ENCODE data around the gene HERC3.

DNA sequence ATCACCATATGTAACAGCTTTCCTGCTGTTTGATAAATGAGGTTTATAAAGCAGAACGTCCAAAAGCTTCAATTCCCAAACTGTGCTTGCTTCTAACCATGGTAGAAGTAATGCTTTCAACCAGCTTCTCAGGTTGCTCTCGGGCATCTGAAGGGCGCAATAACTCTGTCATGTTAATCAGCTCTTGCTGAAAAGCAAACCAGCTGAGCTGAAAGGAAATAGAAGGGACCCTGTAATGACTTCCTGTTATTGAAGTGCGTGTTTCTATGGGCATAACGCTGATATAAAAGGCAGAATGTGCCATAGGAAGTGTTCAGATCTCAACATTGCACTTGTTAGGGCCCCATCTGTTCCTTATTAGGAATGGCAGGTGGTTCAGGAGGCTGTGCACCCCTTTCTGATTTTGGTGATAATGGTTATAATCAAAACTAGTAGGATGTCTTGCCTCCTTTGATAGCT is 21.2 kb downstream of the HERC3 start:
- TF ChIP-seq, protein P1, sequence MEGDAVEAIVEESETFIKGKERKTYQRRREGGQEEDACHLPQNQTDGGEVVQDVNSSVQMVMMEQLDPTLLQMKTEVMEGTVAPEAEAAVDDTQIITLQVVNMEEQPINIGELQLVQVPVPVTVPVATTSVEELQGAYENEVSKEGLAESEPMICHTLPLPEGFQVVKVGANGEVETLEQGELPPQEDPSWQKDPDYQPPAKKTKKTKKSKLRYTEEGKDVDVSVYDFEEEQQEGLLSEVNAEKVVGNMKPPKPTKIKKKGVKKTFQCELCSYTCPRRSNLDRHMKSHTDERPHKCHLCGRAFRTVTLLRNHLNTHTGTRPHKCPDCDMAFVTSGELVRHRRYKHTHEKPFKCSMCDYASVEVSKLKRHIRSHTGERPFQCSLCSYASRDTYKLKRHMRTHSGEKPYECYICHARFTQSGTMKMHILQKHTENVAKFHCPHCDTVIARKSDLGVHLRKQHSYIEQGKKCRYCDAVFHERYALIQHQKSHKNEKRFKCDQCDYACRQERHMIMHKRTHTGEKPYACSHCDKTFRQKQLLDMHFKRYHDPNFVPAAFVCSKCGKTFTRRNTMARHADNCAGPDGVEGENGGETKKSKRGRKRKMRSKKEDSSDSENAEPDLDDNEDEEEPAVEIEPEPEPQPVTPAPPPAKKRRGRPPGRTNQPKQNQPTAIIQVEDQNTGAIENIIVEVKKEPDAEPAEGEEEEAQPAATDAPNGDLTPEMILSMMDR (IDR thresholded peaks at IDR 0.05; ENCODE audit: insufficient read depth, low read depth, low read length), result no peak
- no peak for TF ChIP-seq EZH2 (IDR thresholded peaks at IDR 0.05; ENCODE audit: insufficient read depth, low read length)
